Superior temporal gyrus (tissue), 1 donor: ENCODE measurements around the gene THAP2.

Source experiments
- DNase-seq: peaks from one replicate; pipeline ENCODE4 v3.0.0-alpha.2; 2016; ENCODE audit errors: extremely low spot score

Gene THAP2

GRCh38 chr12:71703206-71703605, 39.1 kb downstream of the THAP2 start:
- no peak for DNase-seq

GRCh38 chr12:71704920-71705319, 40.8 kb downstream of the THAP2 start:
- DNase-seq: no peak

GRCh38 chr12:71708658-71709057, 44.6 kb downstream of the THAP2 start:
- DNase-seq: no peak

- no peak for DNase-seq
Measured at GRCh38 chr12:71710276-71711125, 46.4 kb downstream of the THAP2 start.

- DNase-seq: no peak
Measured at GRCh38 chr12:71718611-71719010, 54.5 kb downstream of the THAP2 start.

- no peak for DNase-seq
Measured at GRCh38 chr12:71719647-71720370, 55.7 kb downstream of the THAP2 start.

GRCh38 chr12:71721783-71722505, 57.8 kb downstream of the THAP2 start:
- no peak for DNase-seq

- no peak for DNase-seq
Measured at GRCh38 chr12:71725011-71725410, 60.9 kb downstream of the THAP2 start.

GRCh38 chr12:71726548-71726947, 62.4 kb downstream of the THAP2 start:
- no peak for DNase-seq

- DNase-seq: no peak
Measured at GRCh38 chr12:71727958-71728357, 63.9 kb downstream of the THAP2 start.
